Glomerular visceral epithelial cell (primary cell): ENCODE measurements around the gene DENND1B.
"Not testable (repeated sequence)": the region's sequence is repeated elsewhere in the genome, so short reads cannot be mapped to it uniquely, and the experiment has no call there.

Source experiments
- DNase-seq: peaks from one replicate; pipeline ENCODE4 v3.0.0-alpha.2; 2016; ENCODE audit errors: extremely low spot score

DENND1B gene

GRCh38 chr1:197622371-197622770 is 152.9 kb downstream of the DENND1B start:
- no peak for DNase-seq

GRCh38 chr1:197621761-197622160 is 153.5 kb downstream of the DENND1B start:
- no peak for DNase-seq

- DNase-seq, result no peak
These were observed 154.5 kb downstream of the DENND1B start for GRCh38 chr1:197620714-197621163.

- no peak for DNase-seq
These were observed 156.2 kb downstream of the DENND1B start for GRCh38 chr1:197619008-197619640.

- DNase-seq, result no peak
These were observed 157.2 kb downstream of the DENND1B start for GRCh38 chr1:197618061-197618460.

GRCh38 chr1:197615693-197616011 is 159.6 kb downstream of the DENND1B start:
- no peak for DNase-seq

GRCh38 chr1:197614916-197615692 is 160.2 kb downstream of the DENND1B start:
- peak; percentile 56 for DNase-seq

GRCh38 chr1:197606168-197606845 is 169.0 kb downstream of the DENND1B start:
- no peak for DNase-seq

GRCh38 chr1:197604302-197604701 is 171.0 kb downstream of the DENND1B start:
- DNase-seq, result no peak

GRCh38 chr1:197600751-197601150 is 174.5 kb downstream of the DENND1B start:
- no peak for DNase-seq

- DNase-seq, result no peak
These were observed 175.5 kb downstream of the DENND1B start for GRCh38 chr1:197599789-197600188.

- no peak for DNase-seq
These were observed 176.3 kb downstream of the DENND1B start for GRCh38 chr1:197598935-197599334.

- DNase-seq, result no peak
These were observed 179.9 kb downstream of the DENND1B start for GRCh38 chr1:197595304-197595904.

GRCh38 chr1:197590687-197591086 is 184.6 kb downstream of the DENND1B start:
- no peak for DNase-seq

- DNase-seq, result no peak
These were observed 189.5 kb downstream of the DENND1B start for GRCh38 chr1:197585809-197586208.

- no peak for DNase-seq
These were observed 197.7 kb downstream of the DENND1B start for GRCh38 chr1:197577580-197577979.

- DNase-seq, result not testable (repeated sequence)
These were observed 199.7 kb downstream of the DENND1B start for GRCh38 chr1:197575531-197575930.

- no peak for DNase-seq
These were observed 203.1 kb downstream of the DENND1B start for GRCh38 chr1:197572169-197572568.

- DNase-seq, result no peak
These were observed 207.8 kb downstream of the DENND1B start for GRCh38 chr1:197567442-197567841.

- no peak for DNase-seq
These were observed 214.2 kb downstream of the DENND1B start for GRCh38 chr1:197561041-197561440.

- DNase-seq, result no peak
These were observed 215.6 kb downstream of the DENND1B start for GRCh38 chr1:197559655-197560054.

GRCh38 chr1:197559244-197559643 is 216.0 kb downstream of the DENND1B start:
- no peak for DNase-seq
